Vagina (tissue), 2 donors: ENCODE data around the gene TSPAN9.

Experiments used
- CTCF ChIP-seq, 3 experiments: fragments of 450-650 bp in 2 of 3; fragments of 200-600 bp in 1 of 3; sonication (generic) in 1 of 3; IDR thresholded peaks; one replicate each; pipeline ENCODE4 v1.5.1; 2017 to 2019; ENCODE audit warnings: antibody characterized with exemption in 3 of 3, mild to moderate bottlenecking in 2 of 3, moderate library complexity in 2 of 3
- POLR2A ChIP-seq, 2 donors: fragments of 450-650 bp; IDR thresholded peaks; one replicate each; pipeline ENCODE4 v1.6.1; 2017; ENCODE audit warnings: antibody characterized with exemption in 2 of 2, mild to moderate bottlenecking in 2 of 2, moderate library complexity in 2 of 2
- POLR2AphosphoS5 ChIP-seq, 2 donors: sonication (generic); formaldehyde crosslinking; IDR thresholded peaks; one replicate each; pipeline ENCODE4 v1.9.0; 2017; ENCODE audit warnings: antibody characterized with exemption in 2 of 2, mild to moderate bottlenecking in 2 of 2, low read depth in 1 of 2; ENCODE audit not compliant: insufficient read depth in 1 of 2

GRCh38 chr12:3284405-3284804 lies 207.2 kb downstream of the TSPAN9 start:
- TF ChIP-seq CTCF (IDR thresholded peaks at IDR 0.05) (no peak), POLR2A (IDR thresholded peaks at IDR 0.05) (no peak), POLR2AphosphoS5 (IDR thresholded peaks at IDR 0.05; ENCODE audit: insufficient read depth in 1 of 2, low read depth in 1 of 2) (no peak)
